ENCODE measurements around the gene BEND7.

DNA sequence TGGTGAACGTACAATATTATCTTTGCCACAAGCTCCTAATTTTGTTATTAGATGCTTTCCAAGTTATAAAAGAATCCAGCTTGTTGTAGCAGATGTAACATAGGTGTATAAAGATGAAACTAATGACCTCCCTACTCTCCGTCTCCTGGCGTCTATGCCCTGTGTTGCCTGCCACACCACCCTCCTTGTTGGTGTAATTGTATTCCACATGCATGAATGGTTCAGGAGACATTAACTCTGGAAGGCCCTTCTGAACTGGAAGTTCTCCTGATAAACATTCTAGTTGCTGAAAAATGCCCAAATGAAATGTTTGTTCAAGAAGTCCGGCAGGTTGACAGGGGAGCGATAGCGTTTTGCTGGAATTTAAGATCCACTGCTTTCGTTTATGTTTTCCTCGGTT lies 126.8 kb downstream of the BEND7 start:
- TF ChIP-seq, protein P1, sequence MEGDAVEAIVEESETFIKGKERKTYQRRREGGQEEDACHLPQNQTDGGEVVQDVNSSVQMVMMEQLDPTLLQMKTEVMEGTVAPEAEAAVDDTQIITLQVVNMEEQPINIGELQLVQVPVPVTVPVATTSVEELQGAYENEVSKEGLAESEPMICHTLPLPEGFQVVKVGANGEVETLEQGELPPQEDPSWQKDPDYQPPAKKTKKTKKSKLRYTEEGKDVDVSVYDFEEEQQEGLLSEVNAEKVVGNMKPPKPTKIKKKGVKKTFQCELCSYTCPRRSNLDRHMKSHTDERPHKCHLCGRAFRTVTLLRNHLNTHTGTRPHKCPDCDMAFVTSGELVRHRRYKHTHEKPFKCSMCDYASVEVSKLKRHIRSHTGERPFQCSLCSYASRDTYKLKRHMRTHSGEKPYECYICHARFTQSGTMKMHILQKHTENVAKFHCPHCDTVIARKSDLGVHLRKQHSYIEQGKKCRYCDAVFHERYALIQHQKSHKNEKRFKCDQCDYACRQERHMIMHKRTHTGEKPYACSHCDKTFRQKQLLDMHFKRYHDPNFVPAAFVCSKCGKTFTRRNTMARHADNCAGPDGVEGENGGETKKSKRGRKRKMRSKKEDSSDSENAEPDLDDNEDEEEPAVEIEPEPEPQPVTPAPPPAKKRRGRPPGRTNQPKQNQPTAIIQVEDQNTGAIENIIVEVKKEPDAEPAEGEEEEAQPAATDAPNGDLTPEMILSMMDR (IDR thresholded peaks at IDR 0.05), result no peak
- TF ChIP-seq POLR2A (IDR thresholded peaks at IDR 0.05) (no peak), POLR2AphosphoS5 (IDR thresholded peaks at IDR 0.05) (no peak), EP300 (IDR thresholded peaks at IDR 0.05) (no peak)
